Smooth muscle cell (in vitro differentiated cells): ENCODE measurements around the gene LONP2. TPM values are rescaled to one million over a fixed set of nuclear protein-coding genes. Genes with fewer than 3 reads are reported as not detected.
"Not testable (repeated sequence)": the region's sequence is repeated elsewhere in the genome, so short reads cannot be mapped to it uniquely, and the experiment has no call there.

Source experiments
- DNase-seq: peaks from one replicate; lab custom pipeline; 2025; ENCODE audit not compliant: unreplicated experiment; lab: John Stamatoyannopoulos, UW
- H2AFZ ChIP-seq: fragments of 200-600 bp; sonication (generic); 2 replicates; pipeline ENCODE4 v1.6.0; 2016; ENCODE audit warnings: antibody characterized with exemption, low read depth, mild to moderate bottlenecking
- H3F3A ChIP-seq: fragments of 200-600 bp; sonication (generic); 2 replicates; pipeline ENCODE4 v1.6.0; 2017; ENCODE audit warnings: antibody characterized with exemption, low read depth
- H3K27ac ChIP-seq: fragments of 200-600 bp; sonication (generic); 2 replicates; pipeline ENCODE4 v1.5.1; 2016; ENCODE audit warnings: low read depth, mild to moderate bottlenecking
- H3K27me3 ChIP-seq: fragments of 200-600 bp; sonication (generic); 2 replicates; pipeline ENCODE4 v1.6.1; 2016; ENCODE audit warnings: low read depth, mild to moderate bottlenecking
- H3K36me3 ChIP-seq: fragments of 200-600 bp; sonication (generic); 2 replicates; pipeline ENCODE4 v1.5.1; 2016; ENCODE audit warnings: low read depth
- H3K4me1 ChIP-seq: fragments of 200-600 bp; sonication (generic); 2 replicates; pipeline ENCODE4 v1.5.1; 2016; ENCODE audit warnings: low read depth
- H3K4me2 ChIP-seq: fragments of 200-600 bp; sonication (generic); 2 replicates; pipeline ENCODE4 v1.6.0; 2016; ENCODE audit warnings: mild to moderate bottlenecking
- H3K4me3 ChIP-seq: fragments of 200-600 bp; sonication (generic); 2 replicates; pipeline ENCODE4 v1.5.1; 2016; ENCODE audit warnings: mild to moderate bottlenecking
- H3K79me2 ChIP-seq: fragments of 200-600 bp; sonication (generic); 2 replicates; pipeline ENCODE4 v1.6.0; 2016; ENCODE audit warnings: low read depth, mild to moderate bottlenecking
- H3K9ac ChIP-seq: fragments of 200-600 bp; sonication (generic); 2 replicates; pipeline ENCODE4 v1.6.0; 2016; ENCODE audit warnings: low read depth
- H3K9me3 ChIP-seq: fragments of 200-600 bp; sonication (generic); replicated peaks from 2 replicates; pipeline ENCODE4 v1.5.1; 2016; ENCODE audit warnings: low read depth
- H4K20me1 ChIP-seq: fragments of 200-600 bp; sonication (generic); 2 replicates; pipeline ENCODE4 v1.6.0; 2016; ENCODE audit warnings: low read depth
- WGBS: methylation state at CpG from one replicate; pipeline ENCODE4 v1.1.7; 2016; ENCODE audit warnings: low lambda C conversion rate; 5-methylcytosine and 5-hydroxymethylcytosine counted together
- polyA plus RNA-seq: library from polyadenylated mRNA; unstranded; fragments of >200 nt; fragmentation: Nextera tagmentation; extraction: Ambion mirVana; gene quantifications from 2 replicates; pipeline ENCODE4 v1.2.1, GENCODE V29; 2016
- total RNA-seq: library from RNA; depleted of rRNA; stranded (reverse); fragments of >200 nt; gene quantifications from 2 replicates; pipeline ENCODE4 v1.2.3, GENCODE V29; 2014
- TF ChIP-seq, protein P1 (sequence below): fragments of 200-600 bp; sonication (generic); IDR thresholded peaks from 2 replicates; pipeline ENCODE4 v1.5.1; 2017; ENCODE audit warnings: borderline replicate concordance, mild to moderate bottlenecking, antibody characterized with exemption; ENCODE audit not compliant: insufficient read depth, poor library complexity, severe bottlenecking

LONP2 gene
- total and polyA plus RNA-seq, 2 experiments from 2014 or later: 30.4 to 37.4 TPM

- WGBS: 80% methylated on average over 6 of the region's 6 CpGs
- H4K20me1 ChIP-seq: no peaks in the 10 kb centered on the region
- peak overlapping the region; percentile 45 for H3K27ac ChIP-seq
- H2AFZ ChIP-seq: peak overlapping the region; percentile 69
- H3K36me3 ChIP-seq: no peaks in the 10 kb centered on the region
- no peak overlapping the region for H3K9ac ChIP-seq
- H3K9me3 ChIP-seq: no peaks in the 10 kb centered on the region
- H3K4me3 ChIP-seq: no peak overlapping the region
- no peaks in the 10 kb centered on the region for H3K4me1 ChIP-seq
- TF ChIP-seq, protein P1, sequence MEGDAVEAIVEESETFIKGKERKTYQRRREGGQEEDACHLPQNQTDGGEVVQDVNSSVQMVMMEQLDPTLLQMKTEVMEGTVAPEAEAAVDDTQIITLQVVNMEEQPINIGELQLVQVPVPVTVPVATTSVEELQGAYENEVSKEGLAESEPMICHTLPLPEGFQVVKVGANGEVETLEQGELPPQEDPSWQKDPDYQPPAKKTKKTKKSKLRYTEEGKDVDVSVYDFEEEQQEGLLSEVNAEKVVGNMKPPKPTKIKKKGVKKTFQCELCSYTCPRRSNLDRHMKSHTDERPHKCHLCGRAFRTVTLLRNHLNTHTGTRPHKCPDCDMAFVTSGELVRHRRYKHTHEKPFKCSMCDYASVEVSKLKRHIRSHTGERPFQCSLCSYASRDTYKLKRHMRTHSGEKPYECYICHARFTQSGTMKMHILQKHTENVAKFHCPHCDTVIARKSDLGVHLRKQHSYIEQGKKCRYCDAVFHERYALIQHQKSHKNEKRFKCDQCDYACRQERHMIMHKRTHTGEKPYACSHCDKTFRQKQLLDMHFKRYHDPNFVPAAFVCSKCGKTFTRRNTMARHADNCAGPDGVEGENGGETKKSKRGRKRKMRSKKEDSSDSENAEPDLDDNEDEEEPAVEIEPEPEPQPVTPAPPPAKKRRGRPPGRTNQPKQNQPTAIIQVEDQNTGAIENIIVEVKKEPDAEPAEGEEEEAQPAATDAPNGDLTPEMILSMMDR: no peak
- no peaks in the 10 kb centered on the region for H3K27me3 ChIP-seq
- no peak for DNase-seq
- H3F3A ChIP-seq: no peaks in the 10 kb centered on the region
- H3K4me2 ChIP-seq: no peak overlapping the region
- H3K79me2 ChIP-seq: no peaks in the 10 kb centered on the region
Observed at GRCh38 chr16:48394355-48394703, 150.2 kb downstream of the LONP2 start.

DNA sequence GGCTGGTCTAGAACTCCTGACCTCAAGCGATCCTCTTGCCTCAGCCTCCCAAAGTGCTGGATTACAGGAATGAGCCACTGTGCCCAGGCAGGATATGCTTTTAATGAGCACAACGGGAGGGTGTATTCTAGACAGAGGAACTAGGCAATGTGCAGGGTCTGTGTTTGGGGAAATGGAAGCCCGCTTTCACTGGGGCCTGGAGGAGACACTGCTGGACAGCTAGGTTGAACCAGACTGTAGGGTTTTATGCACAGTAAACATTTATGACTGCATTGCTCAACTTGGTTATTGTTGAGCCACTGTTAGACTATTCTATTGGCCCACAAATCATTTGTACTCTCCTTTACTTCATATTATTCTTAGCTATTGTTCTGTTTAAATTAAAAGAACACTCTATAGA, 151.3 kb downstream of the LONP2 start:
- 97% methylated on average over 3 of the region's 3 CpGs for WGBS
- Histone ChIP-seq H3K9ac (no peak overlapping the region), H3F3A (no peaks in the 10 kb centered on the region), H3K36me3 (no peaks in the 10 kb centered on the region), H3K4me3 (no peak overlapping the region), H3K4me1 (no peaks in the 10 kb centered on the region), H3K79me2 (no peaks in the 10 kb centered on the region), H2AFZ (no peak overlapping the region), H3K4me2 (no peak overlapping the region), H3K9me3 (no peaks in the 10 kb centered on the region), H3K27me3 (no peaks in the 10 kb centered on the region), H3K27ac (no peak overlapping the region), H4K20me1 (no peaks in the 10 kb centered on the region)
- DNase-seq: no peak
- TF ChIP-seq, protein P1: no peak

DNA sequence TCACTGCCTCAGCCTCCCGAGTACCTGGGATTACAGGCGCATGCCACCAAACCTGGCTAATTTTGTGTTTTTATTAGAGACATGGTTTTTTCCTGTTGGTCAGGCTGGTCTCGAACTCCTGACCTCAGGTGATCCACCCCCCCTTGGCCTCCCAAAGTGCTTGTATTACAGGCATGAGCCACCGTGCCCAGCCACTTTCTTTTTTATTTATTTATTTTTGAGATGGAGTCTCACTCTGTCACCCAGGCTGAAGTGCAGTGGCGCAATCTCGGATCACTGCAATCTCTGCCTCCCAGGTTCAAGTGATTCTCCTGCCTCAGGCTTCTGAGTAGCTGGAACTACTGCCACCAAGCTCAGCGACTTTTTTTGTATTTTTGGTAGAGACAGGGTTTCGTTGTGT, 158.4 kb downstream of the LONP2 start:
- not testable (repeated sequence) for H3K9me3 ChIP-seq, H4K20me1 ChIP-seq, H3K9ac ChIP-seq, H3K4me2 ChIP-seq, H2AFZ ChIP-seq, H3K27ac ChIP-seq, H3K4me3 ChIP-seq, H3K79me2 ChIP-seq, H3K36me3 ChIP-seq, H3K27me3 ChIP-seq, H3F3A ChIP-seq, H3K4me1 ChIP-seq, DNase-seq
- WGBS: 94% methylated on average over 8 of the region's 8 CpGs

DNA sequence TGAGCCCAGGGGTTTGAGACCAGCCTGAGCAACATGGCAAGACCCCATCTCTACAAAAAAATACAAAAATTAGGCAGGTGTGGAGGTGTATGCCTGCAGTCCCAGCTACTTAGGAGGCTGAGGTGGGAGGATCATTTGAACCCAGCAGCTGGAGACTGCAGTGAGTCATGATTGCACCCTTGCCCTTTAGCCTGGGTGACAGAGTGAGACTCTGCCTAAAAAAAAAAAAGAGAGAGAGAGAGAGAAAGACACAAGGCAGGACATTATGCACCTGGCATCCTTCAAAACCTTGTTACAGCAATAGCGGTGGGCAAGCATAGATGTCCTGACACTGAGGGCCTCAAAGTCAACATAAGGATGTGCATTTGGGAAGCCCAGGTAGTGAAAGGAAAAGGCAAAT, 161.1 kb downstream of the LONP2 start:
- H3K9me3 ChIP-seq: no peaks in the 10 kb centered on the region
- no peak overlapping the region for H3K4me3 ChIP-seq
- WGBS: 100% methylated on average over 1 of the region's 1 CpG
- no peak overlapping the region for H2AFZ ChIP-seq
- H3K4me2 ChIP-seq: no peak overlapping the region
- no peak for DNase-seq
- H3K27ac ChIP-seq: no peak overlapping the region
- H3K4me1 ChIP-seq: no peaks in the 10 kb centered on the region
- no peaks in the 10 kb centered on the region for H3F3A ChIP-seq
- H3K9ac ChIP-seq: no peak overlapping the region
- H3K36me3 ChIP-seq: no peaks in the 10 kb centered on the region
- H3K79me2 ChIP-seq: no peaks in the 10 kb centered on the region
- no peaks in the 10 kb centered on the region for H4K20me1 ChIP-seq
- H3K27me3 ChIP-seq: no peaks in the 10 kb centered on the region
- TF ChIP-seq, protein P1: no peak
